ENCODE data around the gene NPEPL1. TPM values are rescaled to one million over a fixed set of nuclear protein-coding genes. Genes with fewer than 3 reads are reported as not detected.

Gene NPEPL1
- total and polyA plus RNA-seq, 2 of the 8 experiments (the other 6 are each of a cell fraction or from before 2014, with no cell fraction given): 12.4 to 26.8 TPM

DNA sequence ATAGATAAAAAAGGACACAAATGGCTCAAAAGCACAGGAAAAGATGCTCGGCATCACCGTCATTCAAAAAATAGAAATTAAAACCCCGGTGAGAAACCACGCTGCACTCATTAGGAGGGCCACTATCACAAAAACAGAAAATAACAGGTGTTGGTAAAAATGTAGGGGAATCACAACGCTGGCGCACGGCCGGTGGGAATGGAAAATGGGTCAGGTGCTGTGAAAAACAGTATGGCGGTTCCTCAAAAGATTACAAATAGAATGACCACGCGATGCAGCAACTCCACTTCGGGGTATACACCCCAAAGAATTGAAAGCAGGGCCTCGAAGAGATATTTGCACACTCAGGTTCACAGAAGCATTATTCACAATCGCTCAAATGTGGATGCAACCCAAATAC is 28.3 kb downstream of the NPEPL1 start:
- no peak overlapping the region for H2AK5ac ChIP-seq (ENCODE audit: low read depth, low read length)
- H3K79me1 ChIP-seq (ENCODE audit: low read depth, low read length): no peaks in the 10 kb centered on the region; the same call in 1 of the 2 replicates
- no peak overlapping the region for H3K9ac ChIP-seq (replicated peaks in 1 of 4; ENCODE audit: extremely low read depth in 1 of 4, low read depth in 3 of 4, low read length in 3 of 4)
- H2BK5ac ChIP-seq (ENCODE audit: low read depth, low read length): no peak overlapping the region
- no peak overlapping the region for H3K4me2 ChIP-seq (ENCODE audit: insufficient read depth in 1 of 2, low read depth in 2 of 2, low read length in 2 of 2)
- CTCF ChIA-PET (ENCODE audit: partially characterized antibody): no interaction called here
- no peak overlapping the region for H2BK20ac ChIP-seq (ENCODE audit: low read length)
- no peak overlapping the region for H3K18ac ChIP-seq (ENCODE audit: extremely low read depth, low read length)
- no peaks in the 10 kb centered on the region for H3K36me3 ChIP-seq (ENCODE audit: control insufficient read depth in 2 of 4, insufficient read depth in 4 of 4, low read length in 3 of 4)
- FAIRE-seq (no peak), DNase-seq (ENCODE audit: low read depth in 1 of 2, low spot score in 2 of 2) (no peak)
- H4K20me1 ChIP-seq (replicated peaks in 1 of 2; ENCODE audit: control insufficient read depth in 1 of 2, insufficient read depth in 2 of 2, low read length in 2 of 2): no peaks in the 10 kb centered on the region
- peaks cover 0 to 4% (median 0%) of the 10 kb centered on the region in 4 experiments; a peak in 2 of 7 replicates for H3K4me1 ChIP-seq (replicated peaks in 1 of 4; ENCODE audit: control insufficient read depth in 3 of 4, insufficient read depth in 4 of 4, low read length in 3 of 4)
- H3K14ac ChIP-seq (ENCODE audit: insufficient read length): no peak overlapping the region
- no peak overlapping the region for H4K8ac ChIP-seq (ENCODE audit: extremely low read depth, insufficient read depth, low read length)
- no peak for TF ChIP-seq JUND (IDR thresholded peaks at IDR 0.05; ENCODE audit: low read length)
- TF ChIP-seq TAF7 (optimal IDR thresholded peaks at IDR 0.05; ENCODE audit: borderline replicate concordance, low read depth, low read length): no peak
- TF ChIP-seq TEAD4 (IDR thresholded peaks at IDR 0.05; ENCODE audit: low read depth, low read length): no peak
- H3K27me3 ChIP-seq (replicated peaks in 1 of 4; ENCODE audit: control insufficient read depth in 3 of 4, extremely low read depth in 1 of 4, insufficient read depth in 3 of 4, low read length in 3 of 4): peaks cover 0 to 4% (median 1%) of the 10 kb centered on the region in 4 experiments; a peak in 3 of 7 replicates
- no peak overlapping the region for H3K23ac ChIP-seq (ENCODE audit: insufficient read length)
- H2AFZ ChIP-seq (ENCODE audit: low read length): no peak overlapping the region
- H2BK15ac ChIP-seq (ENCODE audit: low read length): no peak overlapping the region
- 92% methylated on average over 14 of the region's 14 CpGs; no CpG with 5 or more reads in 1 of the 2 experiments for WGBS, 2 experiments (ENCODE audit: extremely low coverage in 1 of 2, insufficient coverage in 1 of 2, insufficient read length in 1 of 2, insufficient replicate concordance in 2 of 2, low coverage in 1 of 2, low lambda C conversion rate in 2 of 2, missing lambda C conversion rate in 1 of 2)
- no peak overlapping the region for H3K4ac ChIP-seq (replicated peaks; ENCODE audit: insufficient read length, low read depth, low read length)
- no peak overlapping the region for H4K91ac ChIP-seq (replicated peaks; ENCODE audit: insufficient read length, low read length)
- no peak overlapping the region for H3K27ac ChIP-seq (ENCODE audit: low read depth, low read length)
- H2BK12ac ChIP-seq (ENCODE audit: low read depth, low read length): no peak overlapping the region
- no peaks in the 10 kb centered on the region for H3K23me2 ChIP-seq (ENCODE audit: low read depth, low read length)
- H3K79me2 ChIP-seq (ENCODE audit: control insufficient read depth in 1 of 2, insufficient read depth in 2 of 2, low read length in 2 of 2): no peaks in the 10 kb centered on the region
- H4K5ac ChIP-seq (ENCODE audit: insufficient read length, low read depth, low read length): no peak overlapping the region
- POLR2A ChIA-PET (ENCODE audit: partially characterized antibody): no interaction called here
- H3K4me3 ChIP-seq (ENCODE audit: extremely low read depth in 1 of 4, insufficient read depth in 2 of 4, low read depth in 3 of 4, low read length in 4 of 4): no peak overlapping the region
- H2BK120ac ChIP-seq (replicated peaks; ENCODE audit: low read depth, low read length): no peak overlapping the region
- H3K56ac ChIP-seq (replicated peaks; ENCODE audit: insufficient read length, low read depth, low read length): no peak overlapping the region
- H3K9me3 ChIP-seq (ENCODE audit: insufficient read depth in 2 of 2, low read depth in 1 of 2, low read length in 1 of 2): no peaks in the 10 kb centered on the region; a peak in 1 of 4 replicates

All from H1 (cell line).